NCI-H82 (cell line): ENCODE results near the gene AASS.
A peak's percentile ranks its signal among the peaks of the same experiment; 100 is the strongest.

ENCODE experiments used
- DNase-seq: peaks from one replicate; lab custom pipeline; 2025; lab: John Stamatoyannopoulos, UW

AASS gene

DNA sequence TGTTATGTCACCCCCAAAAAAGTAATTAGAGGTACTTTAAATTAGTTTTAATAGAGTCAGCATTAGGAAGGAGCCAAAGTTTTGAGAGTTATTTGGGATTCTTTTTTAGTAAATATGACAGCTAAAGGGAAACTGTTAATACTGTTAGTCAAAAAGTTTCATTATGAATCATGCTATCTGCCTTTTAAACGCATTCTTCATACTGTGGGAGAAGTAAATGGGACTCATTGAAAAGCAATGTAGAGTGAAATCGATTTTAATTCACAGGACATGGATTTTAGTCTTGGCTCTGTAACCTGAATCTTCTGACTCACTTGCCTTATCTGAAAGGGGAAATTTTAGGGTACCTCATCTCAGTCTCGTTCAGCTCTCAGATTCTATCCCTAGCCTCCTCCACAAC is 105.1 kb downstream of the AASS start:
- DNase-seq = no peak

DNA sequence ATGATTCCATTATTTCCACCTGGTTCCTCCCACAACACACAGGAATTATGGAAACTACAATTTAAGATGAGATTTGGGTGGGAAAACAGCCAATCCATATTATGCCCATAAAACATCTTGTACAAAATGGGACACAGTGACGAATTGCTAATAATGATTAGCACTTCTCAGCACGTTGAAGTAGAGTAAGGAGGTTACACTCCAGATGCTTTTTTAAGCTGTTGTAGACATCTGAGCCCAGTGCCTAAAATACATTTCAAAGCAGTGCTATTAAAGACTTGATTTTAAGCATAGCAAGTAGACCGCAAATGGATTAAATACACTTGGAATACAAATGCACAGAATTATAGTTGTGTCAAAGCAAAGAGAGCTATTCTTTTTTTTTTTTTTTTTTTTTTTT is 105.9 kb downstream of the AASS start:
- DNase-seq = peak; percentile 4

DNA sequence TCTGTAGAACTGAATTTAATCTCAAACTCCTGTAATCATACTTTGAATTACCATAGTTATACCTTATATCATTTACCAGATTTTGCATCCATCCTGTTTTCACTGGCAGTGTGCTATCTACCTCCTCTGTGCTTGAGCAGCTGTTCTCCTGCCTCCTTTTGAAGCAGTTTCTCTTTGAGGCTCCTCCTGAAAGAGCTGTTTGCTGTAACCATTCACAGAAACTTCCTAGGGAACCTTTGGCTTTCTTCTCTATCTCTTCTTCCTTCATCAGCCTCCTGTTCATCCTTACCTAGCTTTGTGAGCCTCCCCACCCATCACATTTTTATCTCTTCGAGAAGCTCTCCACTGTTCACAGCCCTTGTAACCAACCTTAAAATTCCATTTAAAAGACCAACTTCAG is 108.2 kb downstream of the AASS start:
- no peak for DNase-seq

DNA sequence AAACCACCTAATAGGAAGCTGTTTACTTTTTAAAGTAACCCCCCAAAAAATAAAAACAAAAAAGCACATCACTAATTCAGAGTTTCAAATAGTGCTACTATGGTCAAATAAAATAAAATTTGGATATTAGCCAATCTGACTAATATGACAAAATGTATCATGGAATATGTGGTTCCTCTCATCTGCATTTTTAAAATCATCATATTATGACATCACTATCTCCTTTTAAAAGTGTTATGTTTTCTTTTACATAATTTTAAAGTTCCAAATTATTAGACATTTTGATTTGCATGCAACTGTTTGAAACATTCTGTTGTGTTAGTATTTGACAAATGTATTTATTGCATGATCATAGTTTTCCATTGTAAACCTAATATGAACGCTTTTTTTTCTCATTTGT is 110.4 kb downstream of the AASS start:
- DNase-seq = no peak

DNA sequence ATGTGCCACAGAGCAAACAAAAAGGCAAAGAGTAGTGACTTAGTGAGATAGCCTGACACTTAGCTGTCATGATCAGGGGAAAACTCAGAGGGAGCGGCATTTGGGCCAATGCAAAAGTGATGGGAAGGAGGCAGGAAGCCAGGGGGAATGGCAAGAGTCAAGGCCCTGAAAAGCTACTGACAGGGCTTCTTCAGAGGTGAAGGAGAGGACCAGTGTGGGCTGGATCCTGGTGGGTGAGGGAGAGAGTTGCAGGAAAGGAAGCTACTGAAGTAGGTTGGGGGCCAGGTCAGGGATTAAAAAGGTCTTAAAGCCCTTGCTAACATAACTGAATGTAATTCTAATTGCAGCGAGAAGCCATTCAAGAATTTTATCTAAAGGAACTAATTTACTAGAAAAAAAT is 117.0 kb downstream of the AASS start:
- DNase-seq = peak; percentile 23
